IMR-90 (cell line): ENCODE results near the gene ZNRF3. TPM values are rescaled to one million over a fixed set of nuclear protein-coding genes. Genes with fewer than 3 reads are reported as not detected.
A peak's percentile ranks its signal among the peaks of the same experiment; 100 is the strongest.

Experiments used
- ATAC-seq: fragments of 200-7000 bp; cut with Tn5 transposase; 2 replicates; pipeline ENCODE4 v1.9.1; 2020; ENCODE audit warnings: low read depth, mild to moderate bottlenecking, moderate library complexity
- BruUV-seq: library from RNA; stranded (reverse); fragments of 400-500 nt; replicated peaks from 2 replicates; lab custom pipeline; 2021; lab: Mats Ljungman, UMichigan
- CTCF ChIA-PET: fragments of 300-600 bp; formaldehyde crosslinking; extraction: SDS; loops from one replicate; lab custom pipeline; 2021; ENCODE audit warnings: antibody characterized with exemption; lab: Yijun Ruan, JAX
- POLR2A ChIA-PET: fragments of 300-600 bp; sonication (Branson Sonifier 250); formaldehyde crosslinking; loops from one replicate; lab custom pipeline; 2022; ENCODE audit warnings: antibody characterized with exemption; ENCODE audit not compliant: unreplicated experiment; lab: Charles Lee
- DNase-seq: peaks from one replicate; pipeline ENCODE4 v3.0.0; 2013
- H2AFZ ChIP-seq: replicated peaks from 2 replicates; pipeline ENCODE3; 2013; ENCODE audit warnings: low read length, mild to moderate bottlenecking; ENCODE audit not compliant: poor library complexity
- H2AK5ac ChIP-seq: 2 replicates; pipeline ENCODE4 v1.6.1; 2013; ENCODE audit warnings: low read depth, low read length, inconsistent platforms
- H2AK9ac ChIP-seq: replicated peaks from 2 replicates; pipeline ENCODE3; 2013; ENCODE audit warnings: mild to moderate bottlenecking, low read depth, low read length, moderate library complexity; ENCODE audit not compliant: poor library complexity
- H2BK120ac ChIP-seq: 2 replicates; pipeline ENCODE4 v1.6.1; 2013; ENCODE audit warnings: low read depth, low read length, inconsistent platforms
- H2BK15ac ChIP-seq: 3 replicates; pipeline ENCODE4 v1.6.1; 2013; ENCODE audit warnings: low read depth, low read length, inconsistent platforms
- H2BK20ac ChIP-seq: 2 replicates; pipeline ENCODE4 v1.6.1; 2013; ENCODE audit warnings: low read depth, mild to moderate bottlenecking, inconsistent platforms, low read length, moderate library complexity
- H2BK5ac ChIP-seq: 2 replicates; pipeline ENCODE4 v1.6.1; 2013; ENCODE audit warnings: mild to moderate bottlenecking, low read depth, low read length, inconsistent platforms; ENCODE audit not compliant: poor library complexity, severe bottlenecking
- H3K14ac ChIP-seq: replicated peaks from 2 replicates; pipeline ENCODE4 v1.6.1; 2013; ENCODE audit warnings: low read depth, low read length, inconsistent platforms
- H3K18ac ChIP-seq: 2 replicates; pipeline ENCODE4 v1.6.1; 2013; ENCODE audit warnings: low read depth, low read length, control low read depth
- H3K23ac ChIP-seq: 2 replicates; pipeline ENCODE4 v1.6.1; 2013; ENCODE audit warnings: low read depth, low read length, inconsistent platforms
- H3K27ac ChIP-seq: 2 replicates; pipeline ENCODE4 v1.5.1; 2013; ENCODE audit warnings: mild to moderate bottlenecking, control low read depth, low read length; ENCODE audit not compliant: insufficient read depth
- H3K27me3 ChIP-seq: 2 replicates; pipeline ENCODE4 v1.6.1; 2013; ENCODE audit warnings: low read length; ENCODE audit not compliant: control insufficient read depth, insufficient read depth
- H3K36me3 ChIP-seq: 2 replicates; pipeline ENCODE4 v1.6.1; 2013; ENCODE audit warnings: low read length, mixed read lengths; ENCODE audit not compliant: control insufficient read depth, insufficient read depth
- H3K4ac ChIP-seq: 2 replicates; pipeline ENCODE4 v1.6.1; 2013; ENCODE audit warnings: low read depth, low read length, inconsistent platforms
- H3K4me1 ChIP-seq: 2 replicates; pipeline ENCODE4 v1.6.1; 2013; ENCODE audit warnings: low read length, mixed read lengths; ENCODE audit not compliant: control insufficient read depth, insufficient read depth
- H3K4me2 ChIP-seq: 2 replicates; pipeline ENCODE4 v1.6.1; 2013; ENCODE audit warnings: low read depth, mild to moderate bottlenecking, control low read depth, low read length, moderate library complexity
- H3K4me3 ChIP-seq: 2 replicates; pipeline ENCODE4 v1.5.1; 2013; ENCODE audit warnings: low read depth, mild to moderate bottlenecking, control low read depth, low read length, moderate library complexity; ENCODE audit not compliant: insufficient read depth
- H3K56ac ChIP-seq: 2 replicates; pipeline ENCODE4 v1.6.1; 2013; ENCODE audit warnings: low read length, inconsistent platforms; ENCODE audit not compliant: insufficient read depth; ENCODE audit errors: extremely low read depth
- H3K79me1 ChIP-seq, 2 experiments: 2 replicates each; pipeline ENCODE4 v1.6.1; 2013; ENCODE audit warnings: low read length in 2 of 2, inconsistent platforms in 1 of 2, low read depth in 1 of 2
- H3K9ac ChIP-seq: 2 replicates; pipeline ENCODE4 v1.6.1; 2013; ENCODE audit warnings: low read depth, low read length, control low read depth
- H3K9me1 ChIP-seq: 2 replicates; pipeline ENCODE4 v1.6.1; 2013; ENCODE audit warnings: low read length, inconsistent platforms; ENCODE audit not compliant: insufficient read depth
- H3K9me3 ChIP-seq: 2 replicates; pipeline ENCODE4 v1.6.1; 2013; ENCODE audit warnings: low read length; ENCODE audit not compliant: control insufficient read depth, insufficient read depth
- H4K20me1 ChIP-seq: 2 replicates; pipeline ENCODE4 v1.6.1; 2013; ENCODE audit warnings: low read length, inconsistent platforms; ENCODE audit not compliant: insufficient read depth
- H4K5ac ChIP-seq: 2 replicates; pipeline ENCODE4 v1.6.1; 2013; ENCODE audit warnings: mild to moderate bottlenecking, low read depth, low read length, control low read depth
- H4K8ac ChIP-seq, 2 experiments: 2 replicates each; pipeline ENCODE4 v1.6.1; 2013; ENCODE audit warnings: low read depth in 2 of 2, low read length in 2 of 2, control low read depth in 1 of 2, inconsistent platforms in 1 of 2
- H4K91ac ChIP-seq: 2 replicates; pipeline ENCODE4 v1.6.1; 2013; ENCODE audit warnings: low read depth, low read length, inconsistent platforms; ENCODE audit not compliant: insufficient read depth
- BHLHE40 ChIP-seq: fragments of 150-350 bp; IDR thresholded peaks from 2 replicates; pipeline ENCODE4 v1.6.1; 2016; ENCODE audit warnings: mild to moderate bottlenecking, low read depth, low read length
- CEBPB ChIP-seq: IDR thresholded peaks from 2 replicates; pipeline ENCODE4 v1.6.1; 2012; ENCODE audit warnings: low read depth, low read length, improper control_type of control experiment
- CHD1 ChIP-seq: IDR thresholded peaks from 2 replicates; pipeline ENCODE4 v1.6.1; 2012; ENCODE audit warnings: low read depth, low read length, improper control_type of control experiment
- CTCF ChIP-seq: conservative IDR thresholded peaks from 2 replicates; pipeline ENCODE4 v1.5.1; 2012; ENCODE audit warnings: mild to moderate bottlenecking, low read depth, low read length, improper control_type of control experiment
- FOS ChIP-seq: fragments of 150-350 bp; IDR thresholded peaks from 2 replicates; pipeline ENCODE4 v1.6.1; 2016; ENCODE audit warnings: low read depth, low read length
- MAZ ChIP-seq: IDR thresholded peaks from 2 replicates; pipeline ENCODE4 v1.6.1; 2012; ENCODE audit warnings: low read depth, mild to moderate bottlenecking, low read length, improper control_type of control experiment, moderate library complexity, borderline replicate concordance
- NFE2L2 ChIP-seq: fragments of 150-350 bp; IDR thresholded peaks from 2 replicates; pipeline ENCODE4 v1.6.1; 2016; ENCODE audit warnings: low read depth, mild to moderate bottlenecking, low read length
- POLR2A ChIP-seq: IDR thresholded peaks from 2 replicates; pipeline ENCODE4 v1.6.1; 2012; ENCODE audit warnings: mild to moderate bottlenecking, low read depth, low read length
- RAD21 ChIP-seq: IDR thresholded peaks from 2 replicates; pipeline ENCODE4 v1.6.1; 2012; ENCODE audit warnings: low read length, improper control_type of control experiment
- RCOR1 ChIP-seq: IDR thresholded peaks from 2 replicates; pipeline ENCODE4 v1.6.1; 2012; ENCODE audit warnings: mild to moderate bottlenecking, low read length, improper control_type of control experiment; ENCODE audit not compliant: insufficient replicate concordance
- RFX5 ChIP-seq: IDR thresholded peaks from 2 replicates; pipeline ENCODE4 v1.8.0; 2012; ENCODE audit warnings: low read depth, mild to moderate bottlenecking, low read length, moderate library complexity
- WGBS, 2 experiments: methylation state at CpG; one replicate each; pipeline versions ENCODE4 v1.1.5 to v1.1.7; 2013; ENCODE audit warnings: missing lambda C conversion rate in 2 of 2; ENCODE audit not compliant: insufficient read length in 1 of 2; ENCODE audit errors: extremely low coverage in 2 of 2; 5-methylcytosine and 5-hydroxymethylcytosine counted together
- dilution Hi-C: fragments of 300-500 bp; cut with HindIII; formaldehyde crosslinking; loops from one replicate; pipeline ENCODE4 v1.14.3; 2018; ENCODE audit warnings: low sequenced_read_pairs; ENCODE audit not compliant: unreplicated experiment
- in situ Hi-C: fragments of 300-500 bp; cut with MboI; formaldehyde crosslinking; loops from 3 replicates; pipeline ENCODE4 v1.14.3; 2019; ENCODE audit warnings: low sequenced_read_pairs, inconsistent platforms, mixed read lengths
- intact Hi-C: fragments of 100-400 bp; cut with micrococcal nuclease; formaldehyde crosslinking; loops from 2 replicates; pipeline ENCODE4 v1.10.0; 2022
- polyA plus RNA-seq, 3 experiments: library from polyadenylated mRNA; depleted of rRNA; stranded (reverse); fragments of >200 nt; gene quantifications; 2 replicates each; pipeline ENCODE4 v1.2.3, GENCODE V29; 2012; ENCODE audit warnings: low replicate concordance in 1 of 3
- total RNA-seq: library from RNA; depleted of rRNA; stranded (reverse); fragments of >200 nt; gene quantifications from 2 replicates; pipeline ENCODE4 v1.2.3, GENCODE V29; 2012

The ZNRF3 gene
- total and polyA plus RNA-seq, 2 of the 4 experiments (the other 2 are of a cell fraction), result 1.4 to 2.4 TPM

DNA sequence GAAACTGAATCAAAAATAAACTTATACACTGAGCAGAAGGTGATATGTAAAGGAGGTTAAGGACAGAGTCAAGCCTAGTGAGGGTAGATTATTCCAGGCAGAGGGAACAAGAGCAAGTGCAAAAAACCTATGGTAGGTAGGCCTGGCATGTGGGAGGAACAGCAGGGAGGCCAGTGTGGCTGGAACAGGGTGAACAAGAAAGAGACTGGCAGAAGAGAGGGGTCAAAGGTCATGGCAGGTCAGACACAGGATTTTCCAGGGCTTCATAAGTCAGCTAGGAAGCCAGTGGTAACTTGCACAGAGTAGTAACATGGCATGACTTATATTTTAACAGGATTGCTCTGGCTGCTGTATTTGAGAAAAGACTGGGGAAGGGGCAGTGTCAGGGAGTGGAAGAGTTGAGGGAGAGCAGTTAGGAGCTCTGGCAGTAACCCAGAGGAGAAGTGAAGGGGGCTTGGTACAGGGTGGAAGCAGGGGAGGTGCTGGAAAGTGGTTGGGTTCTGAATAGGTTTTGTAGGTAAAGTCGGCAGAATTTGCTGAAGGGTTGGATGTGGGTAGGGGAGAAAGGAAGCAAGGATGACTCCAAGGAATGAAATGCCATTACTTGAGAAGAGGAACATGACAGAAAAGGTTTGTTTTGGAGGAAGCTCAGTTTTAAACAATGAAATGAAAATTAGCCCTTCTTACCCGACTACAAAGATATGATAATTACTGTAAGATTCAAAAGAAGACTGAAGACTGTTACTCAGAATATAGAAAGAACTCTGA, 86.2 kb downstream of the ZNRF3 start:
- Histone ChIP-seq H3K4me2 (no peak overlapping the region), H3K79me1 (0 out of 4 replicates have a peak, but pooled peaks cover 3 to 5% of the 10 kb centered on the region in 2 experiments), H2BK5ac (no peak overlapping the region), H3K4me3 (no peak overlapping the region), H3K23ac (no peak overlapping the region), H4K20me1 (no peaks in the 10 kb centered on the region), H3K9me1 (no peaks in the 10 kb centered on the region), H3K4me1 (peaks cover 4% of the 10 kb centered on the region), H3K27me3 (no peaks in the 10 kb centered on the region), H2AFZ (no peak overlapping the region), H2BK20ac (no peak overlapping the region), H4K8ac (no peak overlapping the region), H3K27ac (no peak overlapping the region), H3K18ac (no peak overlapping the region), H2AK5ac (no peak overlapping the region), H4K5ac (no peak overlapping the region), H3K9ac (no peak overlapping the region), H4K91ac (no peak overlapping the region), H3K9me3 (no peaks in the 10 kb centered on the region), H2BK120ac (no peak overlapping the region), H3K4ac (no peak overlapping the region), H2BK15ac (no peak overlapping the region), H3K56ac (no peak overlapping the region), H3K36me3 (no peaks in the 10 kb centered on the region), H2AK9ac (no peak overlapping the region), H3K14ac (peak overlapping the region; percentile 27; the same call in 1 of the 2 replicates)
- no CpG with 5 or more reads among the region's 2 CpGs for WGBS, 2 experiments
- ChIA-PET CTCF (no interaction called here), POLR2A (no interaction called here)
- BruUV-seq, result no TSS peak
- ATAC-seq, result no peak
- dilution Hi-C loops (no loop called here), intact Hi-C loops (no loop called here), in situ Hi-C loops (no loop called here)
- TF ChIP-seq CTCF, result no peak
- TF ChIP-seq CHD1, result no peak
- no peak for TF ChIP-seq RAD21
- no peak for TF ChIP-seq POLR2A
- TF ChIP-seq RCOR1, result no peak
- no peak for TF ChIP-seq FOS
- no peak for TF ChIP-seq RFX5
- TF ChIP-seq CEBPB, result no peak
- TF ChIP-seq NFE2L2, result no peak
- TF ChIP-seq MAZ, result no peak
- TF ChIP-seq BHLHE40, result no peak
- no peak for DNase-seq
